HEK293 (cell line): ENCODE results near the gene NMT2.

ENCODE experiments used
- CTCF ChIA-PET: fragments of 350-600 bp; formaldehyde crosslinking; extraction: SDS; loops from one replicate; lab custom pipeline; 2021; ENCODE audit warnings: antibody characterized with exemption; lab: Yijun Ruan, JAX
- POLR2A ChIA-PET: fragments of 300-600 bp; formaldehyde crosslinking; extraction: SDS; loops from one replicate; lab custom pipeline; 2020; ENCODE audit warnings: antibody characterized with exemption, inconsistent platforms; lab: Yijun Ruan, JAX
- H3K27ac ChIP-seq: fragments of 200-500 bp; sonication (Bioruptor generic); 2 replicates; pipeline ENCODE4 v1.5.1; 2014; ENCODE audit warnings: low read depth, low read length, control low read depth, inconsistent platforms; ENCODE audit errors: extremely low read depth
- H3K36me3 ChIP-seq, 2 experiments: fragments of 200-500 bp in 1 of 2; sonication (Bioruptor generic) in 1 of 2; 1 replicate in 1 of 2; 2 replicates in 1 of 2; pipeline ENCODE4 v1.5.1; 2014 to 2017; ENCODE audit warnings: inconsistent platforms in 2 of 2, low read length in 2 of 2; ENCODE audit not compliant: control insufficient read depth in 2 of 2, insufficient read depth in 1 of 2
- H3K4me1 ChIP-seq: fragments of 200-500 bp; sonication (Bioruptor generic); 2 replicates; pipeline ENCODE4 v1.5.1; 2014; ENCODE audit warnings: mild to moderate bottlenecking, low read length, inconsistent platforms; ENCODE audit not compliant: control insufficient read depth, insufficient read depth
- H3K4me3 ChIP-seq: 2 replicates; pipeline ENCODE4 v1.5.1; 2011; ENCODE audit warnings: low read depth, mild to moderate bottlenecking, control low read depth, low read length, moderate library complexity
- H3K9me3 ChIP-seq: fragments of 200-500 bp; sonication (Bioruptor generic); 2 replicates; pipeline ENCODE4 v1.5.1; 2014; ENCODE audit warnings: low read depth, low read length, inconsistent platforms; ENCODE audit not compliant: control insufficient read depth, insufficient read depth
- ATF2 ChIP-seq: fragments of 450-650 bp; formaldehyde crosslinking; IDR thresholded peaks from 2 replicates; pipeline ENCODE4 v1.5.1; 2016; ENCODE audit warnings: missing biosample characterization, missing genetic modification characterization, low read depth
- GFI1B ChIP-seq: fragments of 450-650 bp; formaldehyde crosslinking; IDR thresholded peaks from 2 replicates; pipeline ENCODE4 v1.5.1; 2016; ENCODE audit warnings: missing biosample characterization, missing genetic modification characterization
- GLI2 ChIP-seq: fragments of 450-650 bp; formaldehyde crosslinking; IDR thresholded peaks from 2 replicates; pipeline ENCODE4; 2017; ENCODE audit warnings: missing biosample characterization, missing genetic modification characterization, low read depth, borderline replicate concordance
- GLI4 ChIP-seq: fragments of 450-650 bp; formaldehyde crosslinking; IDR thresholded peaks from 2 replicates; pipeline ENCODE4 v1.5.1; 2016; ENCODE audit warnings: missing biosample characterization, missing genetic modification characterization
- KLF1 ChIP-seq: fragments of 450-650 bp; formaldehyde crosslinking; IDR thresholded peaks from 2 replicates; pipeline ENCODE4 v1.5.1; 2016; ENCODE audit warnings: missing biosample characterization, missing genetic modification characterization
- KLF10 ChIP-seq: fragments of 450-650 bp; IDR thresholded peaks from 2 replicates; pipeline ENCODE4 v1.5.1; 2018; ENCODE audit warnings: missing biosample characterization, mild to moderate bottlenecking, missing genetic modification characterization
- KLF17 ChIP-seq: fragments of 450-650 bp; formaldehyde crosslinking; IDR thresholded peaks from 2 replicates; pipeline ENCODE4 v1.5.1; 2016; ENCODE audit warnings: missing biosample characterization, missing genetic modification characterization
- OVOL3 ChIP-seq: fragments of 450-650 bp; formaldehyde crosslinking; IDR thresholded peaks from 2 replicates; pipeline ENCODE4 v1.5.1; 2016; ENCODE audit warnings: missing biosample characterization, missing genetic modification characterization
- PBX3 ChIP-seq: sonication (generic); formaldehyde crosslinking; IDR thresholded peaks from 2 replicates; pipeline ENCODE4 v1.8.1; 2022; ENCODE audit warnings: mild to moderate bottlenecking, moderate library complexity, missing genetic modification reagents
- PRDM1 ChIP-seq: fragments of 450-650 bp; formaldehyde crosslinking; IDR thresholded peaks from 2 replicates; pipeline ENCODE4; 2016; ENCODE audit warnings: missing biosample characterization, missing genetic modification characterization
- SALL2 ChIP-seq: fragments of 450-650 bp; formaldehyde crosslinking; IDR thresholded peaks from 2 replicates; pipeline ENCODE4 v1.5.0; 2017; ENCODE audit warnings: missing biosample characterization, mild to moderate bottlenecking, missing genetic modification characterization, borderline replicate concordance
- SETDB1 ChIP-seq: IDR thresholded peaks from one replicate; pipeline ENCODE4 v1.6.1; 2017; ENCODE audit warnings: mild to moderate bottlenecking, low read length, moderate library complexity, mixed read lengths; ENCODE audit not compliant: insufficient read length
- WT1 ChIP-seq: fragments of 450-650 bp; formaldehyde crosslinking; IDR thresholded peaks from 2 replicates; pipeline ENCODE4 v1.5.1; 2016; ENCODE audit warnings: missing biosample characterization, missing genetic modification characterization
- ZBTB17 ChIP-seq: fragments of 450-650 bp; formaldehyde crosslinking; IDR thresholded peaks from 2 replicates; pipeline ENCODE4 v1.5.1; 2016; ENCODE audit warnings: missing biosample characterization, missing genetic modification characterization
- ZFHX2 ChIP-seq: fragments of 450-650 bp; formaldehyde crosslinking; conservative IDR thresholded peaks from 2 replicates; pipeline ENCODE4 v1.5.1; 2016; ENCODE audit warnings: missing biosample characterization, missing genetic modification characterization
- ZNF112 ChIP-seq: fragments of 450-650 bp; formaldehyde crosslinking; IDR thresholded peaks from 2 replicates; pipeline ENCODE4 v1.5.0; 2017; ENCODE audit warnings: missing biosample characterization, missing genetic modification characterization
- ZNF18 ChIP-seq: fragments of 450-650 bp; formaldehyde crosslinking; IDR thresholded peaks from 2 replicates; pipeline ENCODE4 v1.5.1; 2016; ENCODE audit warnings: missing biosample characterization, missing genetic modification characterization
- ZNF214 ChIP-seq: fragments of 450-650 bp; formaldehyde crosslinking; IDR thresholded peaks from 2 replicates; pipeline ENCODE4 v1.5.1; 2017; ENCODE audit warnings: missing biosample characterization, mild to moderate bottlenecking, missing genetic modification characterization, borderline replicate concordance
- ZNF26 ChIP-seq: fragments of 450-650 bp; formaldehyde crosslinking; IDR thresholded peaks from 2 replicates; pipeline ENCODE4 v1.5.1; 2016; ENCODE audit warnings: missing biosample characterization, missing genetic modification characterization
- ZNF266 ChIP-seq: fragments of 450-650 bp; formaldehyde crosslinking; IDR thresholded peaks from 2 replicates; pipeline ENCODE4 v1.5.1; 2016; ENCODE audit warnings: missing biosample characterization, missing genetic modification characterization, low read depth
- ZNF302 ChIP-seq: fragments of 450-650 bp; formaldehyde crosslinking; IDR thresholded peaks from 2 replicates; pipeline ENCODE4 v1.5.1; 2016; ENCODE audit warnings: missing biosample characterization, missing genetic modification characterization, low read depth
- ZNF341 ChIP-seq: fragments of 450-650 bp; formaldehyde crosslinking; IDR thresholded peaks from 2 replicates; pipeline ENCODE4; 2016; ENCODE audit warnings: low read depth, missing biosample characterization, missing genetic modification characterization
- ZNF404 ChIP-seq: fragments of 450-650 bp; formaldehyde crosslinking; IDR thresholded peaks from 2 replicates; pipeline ENCODE4 v1.5.1; 2017; ENCODE audit warnings: missing biosample characterization, missing genetic modification characterization
- ZNF423 ChIP-seq: fragments of 450-650 bp; formaldehyde crosslinking; IDR thresholded peaks from 2 replicates; pipeline ENCODE4 v1.5.1; 2016; ENCODE audit warnings: missing biosample characterization, missing genetic modification characterization
- ZNF555 ChIP-seq: fragments of 450-650 bp; formaldehyde crosslinking; conservative IDR thresholded peaks from 2 replicates; pipeline ENCODE4 v1.5.1; 2017; ENCODE audit warnings: missing biosample characterization, mild to moderate bottlenecking, missing genetic modification characterization, inconsistent platforms
- ZNF610 ChIP-seq: fragments of 450-650 bp; formaldehyde crosslinking; IDR thresholded peaks from 2 replicates; pipeline ENCODE4 v1.5.1; 2016; ENCODE audit warnings: missing biosample characterization, missing genetic modification characterization, borderline replicate concordance
- ZNF623 ChIP-seq: fragments of 450-650 bp; formaldehyde crosslinking; IDR thresholded peaks from 2 replicates; pipeline ENCODE4 v1.5.1; 2016; ENCODE audit warnings: missing biosample characterization, missing genetic modification characterization
- ZNF670 ChIP-seq: fragments of 450-650 bp; formaldehyde crosslinking; IDR thresholded peaks from 2 replicates; pipeline ENCODE4 v1.5.1; 2016; ENCODE audit warnings: missing biosample characterization, missing genetic modification characterization, low read depth
- ZNF837 ChIP-seq: fragments of 450-650 bp; formaldehyde crosslinking; IDR thresholded peaks from 2 replicates; pipeline ENCODE4 v1.5.1; 2016; ENCODE audit warnings: missing biosample characterization, missing genetic modification characterization
- ZXDB ChIP-seq: fragments of 450-650 bp; formaldehyde crosslinking; IDR thresholded peaks from 2 replicates; pipeline ENCODE4 v1.5.1; 2016; ENCODE audit warnings: missing biosample characterization, missing genetic modification characterization

Gene NMT2

GRCh38 chr10:15067154-15067553 is 101.3 kb downstream of the NMT2 start:
- Histone ChIP-seq H3K9me3 (no peaks in the 10 kb centered on the region), H3K27ac (no peak overlapping the region), H3K36me3 (no peaks in the 10 kb centered on the region), H3K4me1 (no peaks in the 10 kb centered on the region), H3K4me3 (no peak overlapping the region)
- TF ChIP-seq OVOL3 (tag by site-specific recombination), result no peak
- no peak for TF ChIP-seq ZNF837 (tag by site-specific recombination)
- no peak for TF ChIP-seq ZBTB17
- TF ChIP-seq ZNF112 (tag by site-specific recombination), result no peak
- no peak for TF ChIP-seq GLI4 (tag by site-specific recombination)
- TF ChIP-seq SALL2 (tag by site-specific recombination), result no peak
- TF ChIP-seq ZNF555 (tag by site-specific recombination), result no peak
- TF ChIP-seq PBX3 (CRISPR knock-in tag), result no peak
- TF ChIP-seq ZNF623 (tag by site-specific recombination), result no peak
- TF ChIP-seq ATF2, result no peak
- TF ChIP-seq ZNF26, result no peak
- TF ChIP-seq ZNF18 (tag by site-specific recombination), result no peak
- no peak for TF ChIP-seq ZNF670
- no peak for TF ChIP-seq ZNF302 (tag by site-specific recombination)
- TF ChIP-seq PRDM1 (tag by site-specific recombination), result no peak
- no peak for TF ChIP-seq KLF10 (tag by site-specific recombination)
- TF ChIP-seq ZNF404, result no peak
- TF ChIP-seq ZNF266, result no peak
- CTCF ChIA-PET, result no interaction called here
- POLR2A ChIA-PET, result interaction anchor here (0.6 kb wide), 1 partner anchor 102 kb away, joined by 4 read pairs; no protein-coding TSS in a partner anchor

GRCh38 chr10:15060638-15061037 is 107.9 kb downstream of the NMT2 start:
- no peaks in the 10 kb centered on the region for H3K4me1 ChIP-seq
- no peak overlapping the region for H3K27ac ChIP-seq
- CTCF ChIA-PET, result no interaction called here
- H3K4me3 ChIP-seq, result no peak overlapping the region
- no peaks in the 10 kb centered on the region for H3K9me3 ChIP-seq
- H3K36me3 ChIP-seq, result no peaks in the 10 kb centered on the region
- POLR2A ChIA-PET, result no interaction called here
- TF ChIP-seq ZNF214, result no peak
- no peak for TF ChIP-seq ZNF266
- no peak for TF ChIP-seq ZNF610 (tag by site-specific recombination)
- no peak for TF ChIP-seq KLF17 (tag by site-specific recombination)
- TF ChIP-seq ZFHX2 (tag by site-specific recombination), result no peak
- no peak for TF ChIP-seq ZNF341 (tag by site-specific recombination)
- TF ChIP-seq KLF1 (tag by site-specific recombination), result no peak
- no peak for TF ChIP-seq ZNF423
- no peak for TF ChIP-seq WT1 (tag by site-specific recombination)
- TF ChIP-seq SETDB1, result peak; percentile 32
- no peak for TF ChIP-seq ZXDB
- TF ChIP-seq GFI1B (tag by site-specific recombination), result no peak
- TF ChIP-seq GLI2 (tag by site-specific recombination), result no peak
- TF ChIP-seq ZNF26, result peak; percentile 94
